CD4-positive, alpha-beta T cell treated with Interleukin-2 at 100 ng/mL for 4 hours (primary cell): ENCODE results near the gene SMYD3.
"Not testable (repeated sequence)": the region's sequence is repeated elsewhere in the genome, so short reads cannot be mapped to it uniquely, and the experiment has no call there.

Experiments
- DNase-seq: peaks from one replicate; pipeline ENCODE4 v3.0.0-alpha.2; 2020; ENCODE audit warnings: low spot score

The SMYD3 gene

DNA sequence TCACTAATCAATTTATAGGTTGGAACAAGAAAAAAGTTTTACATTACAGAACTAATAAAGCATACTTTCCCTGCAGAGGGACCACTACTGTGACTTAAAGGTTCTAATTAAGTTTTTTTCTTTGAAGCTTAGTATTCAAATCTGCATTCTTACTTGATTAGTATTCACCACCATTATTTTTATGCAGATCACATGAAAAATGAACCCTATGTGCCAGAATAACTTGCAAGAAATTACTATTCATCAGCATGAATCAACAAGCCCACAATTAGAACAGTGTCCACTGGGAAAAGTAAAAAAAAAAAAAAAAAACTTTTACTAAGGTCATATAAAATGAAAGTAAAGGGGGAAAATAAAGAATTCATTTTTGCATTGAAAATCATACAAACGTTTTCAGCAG is 90.8 kb downstream of the SMYD3 start:
- no peak for DNase-seq

DNA sequence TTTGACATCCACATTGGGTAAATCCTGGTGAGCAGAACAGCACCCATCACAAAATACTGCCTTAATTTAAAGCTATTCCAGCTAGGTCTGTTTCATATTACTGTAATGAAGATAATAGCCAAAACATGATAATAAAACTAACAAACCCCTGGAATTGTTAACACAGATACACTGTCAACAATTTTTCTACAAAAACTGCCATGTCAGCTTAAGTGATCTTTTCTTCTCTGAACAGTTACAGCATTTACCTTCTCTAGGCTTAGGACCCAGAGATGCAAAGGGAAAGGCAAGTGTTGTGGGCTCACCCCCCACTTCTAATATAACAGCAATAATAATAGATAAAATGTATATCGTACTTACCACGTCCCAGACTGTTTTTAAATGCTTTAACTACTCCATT is 92.1 kb downstream of the SMYD3 start:
- DNase-seq: no peak

DNA sequence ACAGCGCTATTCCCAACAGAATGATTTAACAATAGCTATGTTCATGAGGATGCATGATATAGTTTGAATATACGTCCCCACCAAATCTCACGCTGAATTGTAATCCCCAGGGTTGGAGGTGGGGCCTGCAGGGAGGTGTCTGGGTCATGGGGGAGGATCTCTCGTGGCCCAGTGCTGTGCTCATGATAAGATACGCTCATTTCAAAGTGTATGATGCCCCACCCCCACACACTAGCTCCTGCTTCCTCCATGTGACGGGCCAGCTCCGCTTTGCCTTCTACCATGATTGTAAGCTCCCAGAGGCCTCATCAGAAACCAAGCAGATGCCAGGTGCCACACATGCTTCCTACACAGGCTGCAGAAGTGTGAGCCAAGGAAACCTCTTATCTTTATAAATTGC is 93.6 kb downstream of the SMYD3 start:
- DNase-seq: no peak

DNA sequence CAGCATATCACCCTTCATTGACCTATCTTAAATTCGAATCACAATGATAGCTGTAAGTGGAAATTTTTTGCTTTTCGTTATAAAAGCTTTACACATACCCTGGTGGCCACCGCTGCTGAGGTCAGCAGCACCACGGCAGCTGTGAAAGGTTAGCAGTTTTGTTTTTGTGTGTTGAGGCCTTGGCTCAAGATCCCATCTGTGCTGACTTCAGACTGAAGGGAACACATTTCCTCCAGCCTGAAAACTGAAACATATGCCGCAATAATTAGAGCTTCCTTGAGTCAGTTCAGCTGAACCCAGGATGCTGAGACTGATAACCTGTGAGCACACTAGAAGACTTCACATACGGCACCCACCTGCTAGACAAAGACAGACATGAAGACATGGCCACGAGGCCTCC is 103.0 kb downstream of the SMYD3 start:
- no peak for DNase-seq

DNA sequence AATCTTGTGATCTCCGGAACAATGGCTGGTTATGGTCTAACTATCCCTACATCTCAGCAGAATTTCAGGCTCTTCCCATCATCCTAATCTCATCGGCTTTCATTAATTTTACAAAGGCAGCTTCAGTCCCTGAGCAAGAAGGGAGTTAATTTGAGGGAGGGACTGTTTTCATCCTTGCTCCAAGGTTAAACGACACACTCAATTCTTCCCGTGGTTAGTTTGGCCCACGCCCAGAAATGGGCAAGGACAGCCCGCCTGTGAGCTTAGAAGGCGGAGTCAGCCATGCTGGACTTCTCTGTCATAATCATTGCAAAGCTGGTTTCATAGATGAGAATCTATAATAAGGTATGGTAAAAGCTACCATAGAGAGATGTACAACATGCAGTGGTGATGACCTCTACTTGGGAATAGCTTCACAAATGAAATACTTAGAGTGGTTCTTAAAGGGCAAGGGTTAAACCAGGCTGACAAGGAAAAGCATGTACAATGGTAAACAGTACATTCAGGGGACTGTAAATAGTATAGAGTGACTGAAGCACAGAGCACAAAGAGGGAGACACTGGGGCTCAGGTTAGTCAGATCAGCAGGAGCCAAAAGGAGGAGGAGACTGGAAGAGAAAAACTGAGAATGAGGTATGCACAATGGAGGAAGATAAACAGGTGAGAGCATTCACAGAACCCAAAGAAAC is 108.8 kb downstream of the SMYD3 start:
- no peak for DNase-seq

DNA sequence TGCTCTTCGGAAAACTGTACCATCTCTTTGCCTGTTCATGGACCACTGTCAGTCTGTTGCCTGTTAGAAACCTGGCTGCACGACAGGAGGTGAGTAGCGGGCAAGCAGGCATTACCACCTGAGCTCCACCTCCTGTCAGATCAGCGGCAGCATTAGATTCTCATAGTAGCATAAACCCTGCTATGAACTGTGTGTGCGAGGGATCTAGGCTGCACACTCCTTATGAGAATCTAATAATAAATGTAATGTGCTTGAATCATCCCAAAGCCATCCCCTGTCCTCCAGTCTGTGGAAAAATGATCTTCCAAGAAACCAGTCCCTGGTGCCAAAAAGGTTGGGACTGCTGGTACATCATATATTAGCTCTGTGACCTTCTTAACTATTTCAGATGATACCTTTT is 110.0 kb downstream of the SMYD3 start:
- no peak for DNase-seq

DNA sequence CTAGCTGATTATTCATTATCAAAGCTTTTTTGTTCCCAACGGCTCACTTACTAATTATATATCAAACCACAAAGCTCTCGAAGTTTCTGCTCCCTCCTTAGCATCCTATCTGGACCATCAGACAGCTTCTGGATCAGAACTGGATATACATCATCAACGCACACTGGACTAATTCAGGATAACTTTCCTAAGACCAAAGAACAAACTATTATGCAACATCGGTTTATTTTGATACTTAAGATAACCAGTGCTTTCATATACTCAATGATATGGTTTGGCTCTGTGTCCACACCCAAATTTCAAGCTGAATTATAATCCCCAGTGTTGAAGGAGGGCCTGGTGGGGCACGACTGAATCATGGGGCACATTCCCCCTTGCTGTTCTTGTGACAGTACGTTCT is 110.8 kb downstream of the SMYD3 start:
- DNase-seq: no peak

DNA sequence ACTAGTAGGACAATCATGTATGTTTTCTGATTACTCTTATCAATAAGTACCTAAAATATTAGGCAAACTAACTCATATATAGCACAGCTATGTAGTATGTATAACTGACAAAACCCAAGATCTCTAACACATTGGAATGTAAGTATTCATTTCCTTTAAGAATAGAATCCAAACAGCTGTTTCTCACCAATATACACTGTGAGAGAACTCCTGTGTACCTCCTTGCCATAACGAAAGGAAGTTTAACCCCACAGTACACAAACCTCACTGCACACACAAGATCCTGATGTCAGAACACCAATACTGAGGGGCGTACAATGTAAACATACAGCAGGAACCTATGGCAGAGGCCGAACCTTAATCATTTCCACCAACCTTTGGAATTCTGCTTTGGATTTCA is 113.0 kb downstream of the SMYD3 start:
- no peak for DNase-seq

DNA sequence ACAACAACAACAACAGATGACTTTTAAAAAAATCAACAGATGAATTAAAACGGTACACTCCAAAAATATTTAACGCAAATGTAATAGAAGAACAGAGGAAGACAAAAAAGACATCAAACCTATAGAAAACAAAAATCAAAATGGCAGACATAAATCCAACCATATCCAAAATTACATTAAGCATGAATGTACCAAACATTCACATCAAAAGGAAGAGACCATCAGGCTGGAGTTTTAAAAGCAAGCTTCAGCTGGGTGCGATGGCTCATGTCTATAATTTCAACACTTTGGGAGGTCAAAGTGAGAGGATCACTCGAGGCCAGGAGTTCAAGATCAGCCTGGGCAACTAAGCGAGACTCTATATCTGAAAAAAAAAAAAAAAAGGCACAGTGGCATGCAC is 116.2 kb downstream of the SMYD3 start:
- DNase-seq: no peak

DNA sequence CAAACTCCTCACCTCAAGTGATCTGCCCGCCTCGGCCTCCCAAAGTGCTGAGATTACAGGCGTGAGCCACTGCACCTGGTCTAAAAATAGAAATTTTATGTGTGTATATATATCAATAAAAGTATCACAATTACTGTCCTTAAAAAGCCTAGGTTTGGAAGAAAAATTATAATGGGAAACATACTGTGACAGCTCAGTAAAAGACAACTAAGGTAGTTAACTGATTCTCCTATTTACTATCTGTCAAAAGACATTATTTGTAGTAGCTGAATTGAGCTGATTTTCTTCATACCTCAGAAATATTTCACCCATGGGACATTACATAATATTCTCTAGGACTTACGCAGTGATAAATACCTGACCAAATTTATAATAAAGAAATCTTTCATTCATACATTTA is 122.5 kb downstream of the SMYD3 start:
- no peak for DNase-seq

DNA sequence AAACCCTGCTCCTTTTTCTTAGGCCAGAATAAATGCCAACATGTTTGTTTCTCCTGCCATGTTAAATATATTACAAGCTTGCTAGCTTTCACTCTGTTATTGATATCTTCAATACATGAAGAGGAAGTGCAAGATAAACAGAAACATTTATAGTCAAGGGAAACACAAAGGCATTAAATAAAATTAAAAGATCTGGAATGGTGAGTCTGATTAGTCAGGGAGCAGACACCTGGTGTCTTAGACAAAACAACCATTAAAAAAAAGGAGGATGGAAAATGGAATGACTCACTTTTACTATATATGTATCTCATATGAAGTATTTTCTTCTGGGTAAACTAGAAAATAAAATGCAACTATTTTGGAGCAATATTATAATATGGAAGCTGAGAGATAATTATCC is 123.3 kb downstream of the SMYD3 start:
- DNase-seq: no peak

DNA sequence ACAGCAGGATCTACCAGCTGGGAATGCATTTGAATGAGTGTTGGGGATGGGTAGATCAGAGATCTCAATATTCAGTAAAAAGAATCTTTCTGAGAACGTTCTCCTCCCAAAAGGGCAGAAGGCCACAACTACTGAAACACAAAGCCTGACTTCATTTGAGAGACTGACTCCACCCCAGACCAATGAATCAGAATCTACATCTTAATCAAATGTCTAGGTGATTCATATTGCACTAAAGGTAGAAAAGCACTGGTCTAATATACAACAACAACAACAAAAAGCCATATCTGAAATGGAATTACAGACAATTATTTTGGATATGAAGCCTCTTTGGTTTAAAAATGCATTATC is 123.9 kb downstream of the SMYD3 start:
- no peak for DNase-seq

DNA sequence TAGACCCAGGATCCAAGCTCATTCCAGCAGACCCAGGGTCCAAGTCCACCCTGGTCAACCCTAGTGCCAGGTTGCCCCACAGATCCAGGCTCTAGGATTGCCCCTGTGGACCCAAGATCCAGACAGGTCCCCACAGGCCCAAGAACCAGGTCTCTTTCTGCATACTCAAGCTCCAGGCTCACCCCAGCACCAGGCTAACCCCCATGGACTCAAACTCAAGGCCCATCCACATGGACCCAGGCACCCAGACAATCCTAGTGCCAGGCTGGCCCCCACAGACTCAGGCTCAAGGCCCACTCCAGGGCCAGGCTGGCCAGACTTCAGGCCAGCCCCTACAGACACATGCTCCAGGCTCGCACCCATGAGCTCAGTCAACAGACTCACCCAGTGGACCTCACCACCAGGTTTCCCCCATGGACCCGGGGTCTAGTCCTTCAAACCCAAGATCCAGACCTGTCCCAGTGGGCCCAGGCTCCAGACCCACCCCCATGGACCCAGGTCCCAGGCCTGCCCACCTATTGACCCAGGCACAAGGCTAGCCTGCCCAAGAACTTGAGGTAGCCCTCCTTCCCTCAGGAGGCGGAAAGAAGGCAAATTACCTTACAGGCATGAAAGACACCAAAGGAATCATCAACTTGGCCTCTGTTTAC is 124.4 kb downstream of the SMYD3 start:
- DNase-seq: no peak

DNA sequence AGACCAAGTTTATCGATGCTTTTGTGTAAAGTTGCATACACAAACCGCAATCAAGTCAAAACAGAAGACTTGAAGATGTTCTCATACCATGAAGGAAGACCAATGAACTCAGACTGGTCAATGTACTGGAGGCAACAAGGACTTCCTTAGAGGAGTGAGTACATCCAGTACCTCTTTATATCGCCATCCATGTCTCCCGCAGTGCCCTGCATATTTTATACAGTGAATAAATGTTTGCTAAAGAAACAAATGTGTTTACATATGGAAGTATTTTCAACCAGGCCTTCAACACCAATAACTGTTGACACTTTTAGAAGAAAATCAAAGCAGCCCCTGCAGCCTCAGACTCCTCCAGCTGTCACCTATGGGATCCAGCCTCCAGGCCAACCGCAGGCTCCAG is 125.6 kb downstream of the SMYD3 start:
- DNase-seq: no peak

DNA sequence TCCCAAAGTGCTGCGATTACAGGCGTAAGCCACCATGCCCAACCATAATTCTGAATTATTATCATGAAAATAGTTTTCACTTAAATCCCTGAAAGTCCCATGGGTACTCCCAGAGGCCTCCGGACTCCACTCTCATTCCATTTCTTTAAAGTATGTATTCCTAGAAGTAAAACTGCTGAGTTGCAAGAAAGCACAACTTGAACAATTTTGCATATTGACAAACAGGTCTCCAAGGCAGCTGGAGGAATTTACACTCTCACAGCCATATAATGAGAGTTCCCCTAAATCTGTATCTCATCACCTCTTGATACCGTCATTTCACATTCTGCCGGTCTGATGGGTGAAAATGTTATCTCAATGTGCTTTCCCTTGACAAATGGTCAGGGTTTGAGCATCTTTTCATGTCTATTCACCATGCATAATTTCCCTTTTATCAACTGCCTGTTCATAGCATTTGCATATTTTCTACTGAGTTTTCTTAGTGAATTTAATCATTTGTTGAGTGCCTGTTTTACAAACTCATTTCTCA is 129.4 kb downstream of the SMYD3 start:
- no peak for DNase-seq

DNA sequence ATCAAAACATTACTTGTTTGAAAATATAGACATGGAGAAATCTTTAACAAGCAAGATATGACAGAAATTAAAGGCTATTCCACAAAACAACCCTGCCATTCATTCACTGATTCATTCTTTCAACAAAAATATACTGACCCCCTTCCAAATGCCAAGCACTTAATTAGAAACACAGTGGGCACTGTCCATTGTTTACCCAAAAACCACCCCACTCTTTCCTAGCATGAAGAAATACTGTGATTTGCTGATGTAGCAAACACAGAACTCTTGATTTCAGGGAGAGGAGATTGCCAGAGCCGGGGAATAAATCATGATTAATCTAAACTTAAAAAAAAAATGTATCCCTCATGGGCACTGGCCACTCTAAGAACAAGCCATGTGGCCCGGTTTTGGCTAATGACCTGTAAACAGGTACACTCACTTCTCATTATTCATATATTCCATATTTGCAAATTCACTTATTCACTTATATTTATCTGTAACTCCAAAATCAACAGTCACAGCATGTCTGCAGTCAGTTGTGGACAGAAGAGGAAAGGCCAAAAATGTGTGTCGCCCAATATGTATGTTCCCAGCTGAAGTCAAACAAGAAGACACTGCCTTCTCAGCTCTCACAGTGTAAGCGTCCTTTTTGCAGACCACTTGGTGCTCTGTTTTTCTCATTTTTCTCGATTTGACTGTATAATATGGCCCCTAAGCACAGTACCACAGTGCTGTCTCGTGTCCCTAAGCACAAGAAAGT is 133.1 kb downstream of the SMYD3 start:
- no peak for DNase-seq

DNA sequence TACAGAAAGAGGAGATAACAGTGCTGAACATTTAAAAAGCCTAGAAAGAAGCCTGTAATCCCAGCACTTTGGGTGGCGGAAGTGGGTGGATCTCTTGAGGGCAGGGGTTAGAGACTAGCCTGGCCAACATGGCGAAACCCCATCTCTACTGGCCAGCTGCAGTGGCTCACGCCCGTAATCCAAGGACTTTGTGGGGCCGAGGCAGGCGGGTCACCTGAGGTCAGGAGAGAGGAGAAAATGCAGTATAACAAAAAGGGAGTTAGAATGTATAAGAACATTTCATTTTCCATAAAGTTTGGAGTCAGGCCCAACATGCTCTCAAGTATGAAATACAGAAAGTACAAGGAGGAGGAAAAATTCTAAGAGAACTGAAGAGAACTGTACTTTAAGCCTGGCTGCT is 134.5 kb downstream of the SMYD3 start:
- no peak for DNase-seq

DNA sequence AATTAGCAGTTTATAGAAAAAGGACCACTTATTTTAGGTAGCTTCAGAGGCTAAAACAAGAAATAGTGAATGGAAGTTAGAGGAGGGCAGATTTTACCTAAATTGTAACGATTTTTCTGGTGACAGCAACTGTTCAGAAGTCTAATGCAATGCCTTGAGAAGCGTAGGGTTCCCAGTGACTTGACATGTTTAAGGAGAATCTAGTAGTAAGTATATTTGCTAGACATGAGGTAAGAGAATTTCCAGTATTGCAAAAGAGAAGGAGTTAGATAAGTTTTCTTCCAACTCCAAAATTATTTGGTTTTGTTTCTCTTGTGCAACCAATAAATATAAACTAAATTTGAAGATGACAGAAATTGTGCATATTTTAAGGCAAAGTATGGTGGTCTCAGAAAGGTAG is 140.0 kb downstream of the SMYD3 start:
- no peak for DNase-seq

DNA sequence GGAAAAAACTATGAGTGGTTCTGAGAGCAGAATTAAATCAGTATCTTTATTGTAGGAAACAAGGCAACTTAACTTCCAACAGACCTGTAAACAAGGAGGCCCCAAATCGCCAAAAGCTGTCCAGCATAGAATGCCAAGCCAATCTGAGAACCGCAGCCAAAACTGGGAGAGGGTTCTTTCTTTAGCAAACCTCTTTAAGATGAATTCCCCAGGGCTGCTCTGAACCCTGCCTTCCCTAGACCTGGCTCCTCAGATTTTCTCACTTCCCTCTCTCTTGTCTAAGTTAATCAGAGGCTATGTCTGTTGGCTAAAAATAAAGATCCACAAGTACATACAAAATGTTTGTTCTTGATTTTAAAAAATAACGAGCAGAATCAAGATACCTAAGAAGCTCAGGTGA is 141.4 kb downstream of the SMYD3 start:
- DNase-seq: no peak

DNA sequence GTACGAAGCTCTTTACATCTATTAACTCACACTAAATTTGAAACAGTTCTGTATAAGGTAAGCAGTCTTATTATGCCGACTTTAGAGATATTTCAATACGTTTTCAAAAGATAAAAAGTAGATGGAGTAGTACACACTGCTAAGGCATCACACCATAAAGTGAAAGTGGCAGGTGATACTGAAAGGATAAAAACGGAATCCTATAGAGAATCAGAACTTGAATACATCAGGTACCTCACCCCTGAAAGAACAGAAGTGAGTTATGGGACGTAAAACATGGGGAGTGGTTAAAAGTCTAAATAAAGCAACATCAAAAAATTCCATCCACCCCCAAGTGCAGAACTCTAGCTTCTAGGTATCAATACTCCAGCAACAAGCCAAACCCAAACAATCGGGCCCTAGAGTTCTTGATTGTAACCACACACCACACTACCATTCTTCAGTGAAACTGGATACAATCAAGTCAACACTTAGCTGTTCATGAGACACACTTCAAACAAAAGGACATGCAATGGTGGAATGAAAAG is 142.6 kb downstream of the SMYD3 start:
- DNase-seq: no peak

DNA sequence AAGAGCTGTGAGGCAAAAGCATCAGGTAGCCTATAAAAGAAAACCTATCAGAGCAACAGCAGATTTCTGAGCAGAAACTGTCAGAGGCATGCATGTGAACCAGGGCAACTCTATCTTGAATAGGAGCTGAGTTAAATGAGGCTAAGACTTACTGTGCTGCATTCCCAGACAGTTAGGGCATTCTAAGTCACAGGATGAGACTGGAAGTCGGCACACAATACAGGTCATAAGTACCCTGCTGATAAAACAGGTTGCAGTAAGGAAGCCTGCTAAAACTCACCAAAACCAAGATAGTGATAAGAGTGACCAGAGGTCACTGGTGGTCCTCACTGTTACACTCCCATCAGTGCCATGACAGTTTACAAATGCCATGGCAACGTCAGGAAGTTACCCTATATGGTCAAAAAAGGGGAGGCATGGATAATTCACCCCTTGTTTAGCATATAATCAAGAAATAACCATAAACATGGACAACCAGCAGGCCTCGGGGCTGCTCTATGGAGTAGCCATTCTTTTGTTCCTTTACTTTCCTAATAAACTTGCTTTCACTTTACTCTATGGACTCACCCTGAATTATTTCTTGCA is 150.0 kb downstream of the SMYD3 start:
- DNase-seq: not testable (repeated sequence)

DNA sequence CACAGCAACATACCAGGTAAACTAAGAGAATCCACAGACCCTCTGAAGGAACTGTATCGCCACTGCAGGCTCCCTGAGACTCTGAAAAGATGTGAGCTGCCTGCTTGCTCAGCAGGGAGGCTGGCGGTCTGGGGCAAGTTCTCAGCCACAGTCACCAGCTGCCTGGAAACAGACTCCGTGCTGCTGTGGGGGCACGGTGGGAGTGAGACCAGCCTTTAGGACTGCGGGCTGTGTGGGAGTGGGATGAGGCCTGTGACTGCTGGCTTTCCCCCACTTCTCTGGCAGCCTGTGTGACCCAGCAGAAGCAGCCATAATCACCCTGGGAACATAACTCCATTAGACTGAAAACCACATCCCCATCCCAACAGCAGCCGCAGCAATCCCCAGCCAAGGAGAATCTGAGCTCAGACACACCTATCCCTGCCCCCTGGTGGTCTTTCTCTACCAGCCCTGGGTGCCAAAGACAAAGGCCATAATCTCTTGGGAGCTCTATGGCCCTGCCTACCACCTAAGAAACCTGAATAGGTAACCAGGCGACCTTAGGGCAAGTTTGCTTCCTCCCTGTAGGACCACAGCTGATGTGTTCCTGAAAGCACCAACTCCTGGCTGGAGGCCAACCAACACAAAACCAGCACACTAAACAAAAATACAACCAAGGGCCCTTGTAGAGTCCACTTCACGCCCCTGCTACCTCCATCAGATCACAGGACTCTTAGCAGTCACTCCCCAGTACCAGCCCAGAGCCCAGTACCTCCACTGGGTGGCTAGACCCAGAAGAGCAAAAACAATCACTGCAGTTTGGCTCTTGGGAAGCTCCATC is 151.5 kb downstream of the SMYD3 start:
- no peak for DNase-seq
